Activated gamma-delta T cell treated with anti-CD3 and anti-CD28 coated beads, Interleukin-2, amount 50 U/mL, for 16 hours (primary cell): ENCODE data around the gene SEMA4D.
"Not testable (repeated sequence)": the region's sequence is repeated elsewhere in the genome, so short reads cannot be mapped to it uniquely, and the experiment has no call there.

ENCODE experiments used
- DNase-seq: peaks from one replicate; pipeline ENCODE4 v3.0.0-alpha.2; 2020; ENCODE audit warnings: low read depth

SEMA4D gene

DNA sequence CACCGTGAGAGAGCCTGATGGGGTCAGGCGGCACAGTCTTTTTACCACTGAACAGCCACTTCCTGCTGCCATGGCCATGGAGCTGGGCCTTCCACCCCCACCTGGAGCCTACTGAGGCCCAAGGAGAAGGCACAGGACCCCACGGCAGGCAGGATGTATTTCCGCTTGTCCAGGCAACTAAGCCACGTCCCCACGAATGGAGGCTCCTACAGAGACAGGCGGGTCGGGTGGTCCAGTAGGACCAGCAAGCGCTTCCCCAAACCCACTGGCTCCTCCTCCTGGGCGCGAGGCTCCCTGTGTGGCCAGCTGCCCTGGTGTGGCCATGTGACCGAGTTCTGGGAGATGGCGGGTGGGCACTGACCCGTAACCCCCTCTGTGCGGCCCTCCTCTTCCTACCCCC is 113.1 kb downstream of the SEMA4D start:
- DNase-seq: no peak

DNA sequence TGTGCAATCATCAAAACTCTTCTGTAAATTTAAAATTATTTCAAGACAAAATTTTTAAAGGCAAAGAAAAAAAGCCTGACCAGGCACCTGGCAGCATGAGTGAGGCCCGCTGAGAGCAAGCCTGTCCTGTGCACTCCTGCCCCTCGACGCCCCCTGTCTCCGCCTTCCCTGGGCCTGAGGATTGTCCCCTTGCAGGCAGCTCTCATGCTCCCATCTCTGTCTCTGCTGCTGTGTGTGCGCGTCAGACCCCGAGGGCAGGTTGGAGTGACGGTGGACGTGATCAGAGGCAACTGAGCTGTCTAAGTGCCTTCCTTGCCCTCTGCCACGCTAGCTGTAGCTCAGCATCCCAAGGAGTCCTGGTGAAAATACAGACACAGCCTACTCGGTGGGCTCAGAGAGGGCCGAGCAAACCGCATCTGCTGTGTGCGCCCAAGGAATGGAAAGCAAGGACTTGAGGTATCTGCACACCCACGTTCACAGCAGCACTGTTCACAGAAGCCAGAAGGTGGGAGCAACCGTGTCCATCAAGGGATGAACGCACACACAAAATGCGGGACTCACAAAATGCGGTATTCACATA is 114.1 kb downstream of the SEMA4D start:
- DNase-seq: no peak

GRCh38 chr9:89383030-89383720 is 114.7 kb downstream of the SEMA4D start:
- DNase-seq: no peak

DNA sequence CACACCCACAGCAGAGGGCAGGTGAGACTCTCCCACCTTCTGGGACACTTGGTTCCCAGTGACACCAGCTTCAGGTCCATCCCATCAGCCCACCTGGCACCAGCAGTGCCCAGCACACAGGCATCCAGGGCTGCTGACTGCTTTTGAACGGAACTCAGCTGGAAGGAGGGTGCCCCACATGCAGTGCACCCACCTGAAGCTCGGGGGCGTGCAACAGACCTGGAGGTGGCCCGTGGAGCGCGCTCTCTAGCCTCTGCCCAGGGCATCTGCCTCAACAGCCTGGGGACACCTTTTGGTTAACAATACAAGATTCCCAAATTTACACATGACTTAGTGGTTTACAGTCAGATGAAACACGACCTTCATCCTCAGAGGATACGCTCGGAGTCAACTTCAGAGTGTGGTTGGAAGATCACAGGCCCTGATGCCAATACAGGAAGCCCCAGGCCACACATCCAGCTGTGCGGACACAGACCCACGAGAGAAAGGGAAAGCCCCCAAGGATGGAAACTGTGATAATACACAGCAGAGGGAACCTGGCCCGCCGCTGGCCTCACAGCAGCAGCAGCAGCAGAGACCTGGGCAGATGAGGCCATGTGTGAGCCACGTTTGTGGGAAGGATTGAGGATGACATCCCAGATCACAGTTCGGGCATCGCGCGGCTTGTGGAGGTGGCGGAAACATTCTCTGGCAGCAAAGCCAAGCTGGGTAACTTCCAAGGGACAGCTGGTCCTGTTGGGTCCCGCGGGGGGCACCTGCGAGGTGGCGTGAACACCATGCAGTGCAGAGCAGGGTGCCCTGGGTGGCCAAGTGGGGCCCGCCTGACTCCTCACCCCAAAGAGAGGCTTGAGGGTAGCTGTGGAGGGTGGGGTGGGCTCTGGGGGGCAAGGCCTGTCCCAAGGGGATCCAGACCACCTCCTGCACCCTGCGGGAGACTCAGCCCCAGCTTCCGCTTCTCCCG is 115.6 kb downstream of the SEMA4D start:
- DNase-seq: no peak

DNA sequence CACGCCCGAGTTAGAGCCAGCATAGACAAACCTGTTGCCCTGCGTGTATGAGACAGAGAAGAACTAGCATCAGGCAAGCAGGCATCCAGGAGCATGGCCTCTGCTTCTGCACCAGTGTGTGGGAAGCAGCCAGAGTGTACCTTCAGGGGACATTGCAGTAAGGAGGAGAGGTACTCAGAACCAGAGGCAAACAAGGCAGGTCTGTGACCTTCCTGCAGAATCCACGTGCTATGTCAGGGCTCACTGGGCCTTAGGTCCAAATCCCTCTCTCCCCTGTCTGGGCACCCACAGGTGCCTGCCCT is 116.7 kb downstream of the SEMA4D start:
- DNase-seq: no peak

DNA sequence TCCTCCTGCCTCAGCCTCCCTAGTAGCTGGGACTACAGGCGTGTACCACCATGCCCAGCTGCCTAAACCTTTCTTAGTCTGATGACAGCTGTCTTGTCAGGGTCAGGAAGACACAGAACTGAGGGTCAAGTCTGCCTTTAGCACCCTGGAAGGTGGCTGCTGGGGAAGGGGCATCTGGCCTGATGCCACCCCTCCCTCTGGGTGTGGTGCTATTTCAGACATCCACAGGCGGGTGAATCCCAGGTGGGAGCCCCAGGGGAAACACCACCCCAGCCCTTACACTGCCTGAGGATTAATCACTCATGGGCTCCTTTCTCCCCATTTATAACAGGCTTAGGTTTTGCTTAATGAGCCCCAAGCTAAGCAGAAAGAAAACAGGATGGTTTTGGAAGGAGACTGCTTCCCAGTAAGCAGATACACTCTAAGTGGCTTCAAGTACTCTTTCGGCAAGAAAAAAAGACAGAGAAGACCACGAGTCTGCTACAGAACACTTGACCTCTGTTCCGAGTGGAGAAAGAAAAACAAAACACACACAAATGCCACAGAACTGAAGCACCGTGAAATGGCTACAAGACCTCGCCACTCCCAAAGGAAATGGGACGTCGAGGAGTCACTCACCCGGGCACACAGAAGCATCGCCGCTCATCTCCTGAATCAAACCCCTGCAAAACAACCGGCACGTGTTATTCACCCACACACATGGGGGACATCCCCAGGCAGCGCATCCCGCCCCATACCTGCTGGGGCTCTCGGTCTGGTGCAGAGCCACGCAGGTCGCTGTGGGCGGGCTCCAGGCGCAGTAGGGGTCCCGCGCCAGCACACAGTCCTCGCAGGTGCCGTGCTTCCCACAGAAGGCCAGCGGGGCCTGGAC is 117.2 kb downstream of the SEMA4D start:
- no peak for DNase-seq

DNA sequence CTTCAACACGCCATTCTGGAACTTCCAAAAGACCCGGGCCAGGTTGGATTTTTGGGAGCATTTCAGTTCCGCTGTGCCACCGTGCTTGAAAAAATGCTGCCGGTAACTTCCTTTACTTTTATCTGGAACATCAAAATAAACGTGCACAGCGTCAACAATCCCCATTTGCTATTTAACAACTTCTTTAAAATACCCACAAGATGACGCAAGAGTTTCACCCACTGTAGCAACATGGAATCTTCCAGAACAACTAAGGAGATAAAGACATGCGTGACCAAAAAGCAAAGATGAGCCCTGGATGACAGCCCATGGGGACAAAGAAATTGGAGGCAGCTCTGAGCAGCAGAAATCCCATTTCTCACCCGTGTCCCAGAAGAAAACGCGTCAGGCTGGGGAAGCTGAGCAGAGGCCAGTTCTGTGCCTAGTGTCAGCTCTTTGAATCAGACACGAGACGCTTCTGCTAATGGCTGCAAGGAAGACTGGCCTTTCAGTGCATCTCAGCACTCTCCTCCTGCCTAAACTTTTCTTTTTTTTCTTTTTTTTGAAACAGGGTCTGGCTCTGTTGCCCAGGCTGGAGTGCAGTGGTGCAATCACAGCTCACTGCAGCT is 118.3 kb downstream of the SEMA4D start:
- no peak for DNase-seq

DNA sequence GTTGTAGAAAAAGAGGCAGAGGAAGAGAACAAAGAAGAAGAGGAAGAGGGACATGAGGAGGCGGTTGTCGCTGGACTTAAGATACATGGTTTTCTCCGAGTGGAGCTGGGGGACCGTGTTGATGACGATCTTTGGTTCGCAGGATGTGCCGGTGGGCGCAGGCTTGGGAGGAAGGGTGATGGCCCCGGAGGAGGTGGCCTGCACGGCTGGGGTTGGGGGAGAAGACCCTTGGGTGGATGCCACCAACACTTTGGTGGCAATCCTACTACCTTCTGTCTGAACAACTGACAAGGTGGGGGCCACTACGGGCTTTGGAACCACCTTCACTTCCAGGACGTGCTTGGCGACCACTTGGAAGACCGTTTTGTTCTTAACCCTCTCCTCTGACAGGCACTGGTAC is 118.9 kb downstream of the SEMA4D start:
- DNase-seq: no peak

DNA sequence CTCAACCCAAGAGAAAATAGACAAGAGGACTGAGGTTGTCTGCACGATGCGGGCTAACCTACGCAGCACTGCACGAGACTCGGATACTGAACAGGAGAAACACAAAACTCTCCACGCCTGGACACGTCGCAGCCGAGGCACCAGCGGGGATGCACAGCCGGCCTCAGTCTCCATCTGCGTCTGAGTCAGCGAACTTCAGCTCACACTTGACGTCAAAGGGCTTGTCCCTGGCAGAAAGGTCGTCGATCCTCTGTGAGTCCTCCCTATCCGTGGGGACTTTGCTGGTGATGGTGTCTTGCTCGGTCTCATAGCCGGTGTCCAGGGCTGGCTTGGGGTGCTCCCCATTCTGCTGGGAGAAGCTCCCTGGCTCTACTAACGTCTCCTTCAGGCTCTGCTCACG is 119.4 kb downstream of the SEMA4D start:
- no peak for DNase-seq

- DNase-seq: no peak
Measured at GRCh38 chr9:89377411-89377810, 120.5 kb downstream of the SEMA4D start.

DNA sequence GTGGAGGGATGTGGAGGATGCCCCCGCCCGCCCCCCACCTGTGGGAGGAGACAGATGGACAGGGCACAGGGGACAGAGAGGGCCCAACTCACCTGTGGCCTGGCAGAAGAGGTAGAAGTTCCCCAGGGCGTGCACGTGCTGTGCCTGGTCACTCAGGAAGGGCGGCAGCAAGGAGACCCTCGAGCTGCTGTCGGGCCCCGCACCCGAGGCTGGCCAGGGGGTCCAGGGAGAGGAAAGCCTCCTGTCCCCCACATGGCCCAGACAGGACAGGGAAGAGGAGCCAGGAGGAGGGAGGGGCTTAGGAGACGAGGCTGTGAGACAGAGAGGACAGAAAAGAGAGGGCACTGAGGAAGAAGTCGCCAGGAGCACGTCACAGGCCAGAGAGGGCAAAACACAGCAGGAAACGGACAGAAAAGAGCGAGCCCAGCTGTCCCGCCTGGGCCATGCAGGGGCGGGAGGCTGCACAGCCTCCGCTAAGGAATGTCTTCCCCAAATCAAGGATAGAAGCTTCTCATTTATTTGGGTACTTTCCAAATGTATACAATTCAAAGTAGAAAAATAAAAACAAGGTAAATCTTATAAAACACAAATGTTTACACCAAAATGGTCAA is 121.1 kb downstream of the SEMA4D start:
- no peak for DNase-seq

DNA sequence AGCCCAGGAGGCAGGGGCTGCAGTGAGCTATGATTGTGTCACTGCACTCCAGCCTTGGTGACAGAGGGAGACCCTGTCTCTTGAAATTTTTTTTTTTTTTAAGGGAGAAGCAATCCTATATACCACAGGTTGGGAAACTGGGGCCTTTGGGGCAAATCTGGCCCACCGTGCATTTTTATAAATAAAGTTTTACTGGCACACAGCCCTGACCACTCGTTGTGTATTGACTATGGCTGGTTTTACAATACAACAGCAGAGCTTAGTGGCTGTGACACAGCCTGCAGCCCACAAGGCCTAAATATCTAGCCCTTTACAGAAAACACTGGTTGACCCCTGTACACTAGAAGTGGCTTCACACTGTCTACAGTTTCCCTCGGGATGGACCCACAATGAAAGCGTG is 121.6 kb downstream of the SEMA4D start:
- DNase-seq: no peak

DNA sequence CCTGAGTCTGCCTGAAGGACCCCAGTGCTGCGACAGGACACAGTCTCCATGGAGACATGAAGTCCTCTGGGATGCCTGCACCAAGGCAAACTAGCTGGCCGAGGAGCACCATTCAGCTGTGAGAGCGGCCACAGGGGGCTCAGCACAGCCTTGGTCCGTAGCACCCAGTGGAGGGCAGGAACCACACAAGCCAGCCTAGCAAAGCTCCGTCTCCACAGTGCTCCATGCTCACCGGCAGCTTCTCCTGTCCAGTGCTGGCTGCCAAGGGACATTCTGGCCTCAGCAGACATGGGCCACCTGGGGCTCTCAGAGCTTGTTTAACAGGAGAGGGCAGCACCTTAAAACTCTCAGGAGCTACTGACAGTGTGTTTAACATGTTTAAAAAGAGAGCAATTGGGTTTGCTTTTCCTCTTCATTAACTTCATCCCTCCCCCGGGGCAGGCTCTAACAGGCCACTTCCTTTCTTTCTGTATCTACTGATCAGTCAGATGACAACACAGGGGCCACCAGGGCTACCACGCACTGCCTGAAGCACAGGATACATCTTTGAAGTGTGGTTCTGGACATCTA is 122.6 kb downstream of the SEMA4D start:
- no peak for DNase-seq

GRCh38 chr9:89374176-89374575 is 123.7 kb downstream of the SEMA4D start:
- no peak for DNase-seq

GRCh38 chr9:89372979-89373378 is 124.9 kb downstream of the SEMA4D start:
- no peak for DNase-seq

DNA sequence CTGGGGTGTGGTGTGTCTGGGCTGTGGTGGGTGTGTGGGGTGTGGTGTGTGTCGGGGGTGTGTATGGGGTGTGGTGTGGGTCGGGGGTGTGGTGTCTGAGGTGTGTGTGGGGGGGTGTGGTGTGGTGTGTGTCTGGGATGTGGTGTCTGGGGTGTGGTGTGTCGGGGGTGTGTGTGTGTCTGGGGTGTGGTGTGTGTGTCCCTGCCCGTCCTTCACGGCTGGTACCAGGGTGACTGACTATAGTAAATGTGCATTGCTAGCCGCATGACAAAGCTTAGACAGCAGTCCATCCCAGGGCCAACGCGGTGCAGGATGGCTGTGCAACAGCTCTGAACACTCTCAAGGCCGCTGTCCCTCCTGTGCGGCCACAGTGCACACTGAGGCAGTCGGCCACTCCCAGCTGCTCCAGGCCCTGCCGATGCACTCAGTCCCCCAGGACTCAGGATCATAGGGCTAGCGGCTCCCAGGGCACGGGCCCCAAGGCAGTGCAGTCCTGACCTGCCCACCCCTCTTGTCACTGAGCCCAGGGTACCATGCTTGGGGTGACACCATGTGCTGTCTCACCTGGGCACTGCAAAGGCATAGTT is 125.6 kb downstream of the SEMA4D start:
- peak; percentile 20 for DNase-seq

DNA sequence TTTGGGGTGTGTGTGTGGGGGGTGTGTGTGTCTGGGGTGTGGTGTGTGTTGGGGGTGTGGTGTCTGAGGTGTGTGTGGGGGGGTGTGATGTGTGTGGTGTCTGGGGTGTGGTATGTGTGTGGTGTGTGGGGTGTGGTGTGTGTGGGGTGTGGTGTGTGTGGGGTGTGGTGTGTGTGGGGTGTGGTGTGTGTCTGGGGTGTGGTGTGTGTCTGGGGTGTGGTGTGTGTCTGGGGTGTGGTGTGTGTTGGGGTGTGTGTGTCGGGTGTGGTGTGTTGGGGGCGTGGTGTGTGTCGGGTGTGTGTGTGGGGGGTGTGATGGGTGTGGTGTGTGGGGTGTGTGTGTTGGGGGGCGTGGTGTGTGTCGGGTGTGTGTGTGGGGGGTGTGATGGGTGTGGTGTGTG is 126.1 kb downstream of the SEMA4D start:
- DNase-seq: not testable (repeated sequence)

DNA sequence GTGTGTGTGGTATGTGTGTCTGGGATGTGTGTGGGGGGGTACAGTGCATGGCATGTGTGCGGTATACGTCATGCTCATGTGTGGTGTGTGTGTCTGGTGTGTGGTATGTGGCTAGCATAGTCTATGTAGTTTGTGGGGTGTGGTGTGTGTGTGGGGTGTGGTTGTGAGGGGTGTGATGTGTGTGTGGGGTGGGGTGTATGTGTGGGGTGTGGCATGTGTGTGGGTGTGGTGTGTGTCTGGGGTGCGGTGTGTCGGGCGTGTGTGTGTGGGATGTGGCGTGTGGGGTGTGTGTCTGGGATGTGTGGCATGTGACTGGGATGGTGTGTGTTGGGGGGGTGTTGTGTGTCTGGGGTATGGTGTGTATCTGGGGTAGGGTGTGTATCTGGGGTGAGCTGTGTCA is 127.3 kb downstream of the SEMA4D start:
- DNase-seq: no peak

GRCh38 chr9:89368978-89369377 is 128.9 kb downstream of the SEMA4D start:
- no peak for DNase-seq

GRCh38 chr9:89368550-89368949 is 129.4 kb downstream of the SEMA4D start:
- no peak for DNase-seq
